AG04450 (cell line): ENCODE results near the gene OST4. TPM values are rescaled to one million over a fixed set of nuclear protein-coding genes. Genes with fewer than 3 reads are reported as not detected.

Source experiments
- CTCF ChIA-PET: fragments of 300-600, 350-600 bp; formaldehyde crosslinking; extraction: SDS; loops from one replicate; lab custom pipeline; 2022; ENCODE audit warnings: antibody characterized with exemption, inconsistent platforms; lab: Charles Lee
- POLR2A ChIA-PET: fragments of 350-600 bp; formaldehyde crosslinking; extraction: SDS; loops from one replicate; lab custom pipeline; 2021; ENCODE audit warnings: antibody characterized with exemption, inconsistent platforms; lab: Yijun Ruan, JAX
- DNase-seq: peaks from one replicate; pipeline ENCODE4 v3.0.0-alpha.2; 2011; ENCODE audit warnings: low read depth, low spot score
- H3K27ac ChIP-seq: one replicate; pipeline ENCODE4 v1.5.1; 2012; ENCODE audit warnings: low read depth, low read length, control low read depth
- H3K27me3 ChIP-seq: one replicate; pipeline ENCODE4 v1.6.0; 2012; ENCODE audit warnings: low read length; ENCODE audit not compliant: control insufficient read depth, insufficient read depth
- H3K4me3 ChIP-seq: 2 replicates; pipeline ENCODE4 v1.5.1; 2011; ENCODE audit warnings: mild to moderate bottlenecking, low read depth, low read length, control low read depth
- H3K9me3 ChIP-seq: 2 replicates; pipeline ENCODE4 v1.5.1; 2012; ENCODE audit warnings: low read length; ENCODE audit not compliant: control insufficient read depth, insufficient read depth
- CTCF ChIP-seq: IDR thresholded peaks from 2 replicates; pipeline ENCODE4 v1.5.1; 2011; ENCODE audit warnings: low read depth, low read length, control low read depth, inconsistent platforms
- polyA plus RNA-seq: library from polyadenylated mRNA; depleted of rRNA; stranded (reverse); fragments of >200 nt; gene quantifications from 2 replicates; pipeline ENCODE4 v1.2.3, GENCODE V29; 2011

Gene OST4
- polyA plus RNA-seq, 1 experiment: 679 TPM

GRCh38 chr2:27100036-27100435 lies 28.6 kb upstream of the OST4 start:
- no peak for DNase-seq
- Histone ChIP-seq H3K27ac (no peak overlapping the region), H3K27me3 (peaks cover 14% of the 10 kb centered on the region), H3K9me3 (no peaks in the 10 kb centered on the region; the same call in 1 of the 2 replicates), H3K4me3 (no peak overlapping the region)
- ChIA-PET POLR2A (interaction anchor here (0.6 to 0.7 kb wide), 2 partner anchors 40 to 245 kb away, joined by 3 read pairs; no protein-coding TSS in a partner anchor), CTCF (interaction anchor here (1.0 to 9.6 kb wide), 7 partner anchors 24 to 204 kb away, joined by 3 to 136 read pairs (median 6); partner anchors contain the start of gene ABHD1)
- TF ChIP-seq CTCF: no peak

GRCh38 chr2:27099334-27099955 lies 28.0 kb upstream of the OST4 start:
- Histone ChIP-seq H3K27me3 (peaks cover 12% of the 10 kb centered on the region), H3K4me3 (no peak overlapping the region), H3K27ac (no peak overlapping the region), H3K9me3 (no peaks in the 10 kb centered on the region; the same call in 1 of the 2 replicates)
- no peak for TF ChIP-seq CTCF
- no peak for DNase-seq
- POLR2A ChIA-PET: interaction anchor here (0.7 kb wide), 1 partner anchor 246 kb away, joined by 3 read pairs; no protein-coding TSS in a partner anchor
- CTCF ChIA-PET: interaction anchor here (1.0 to 9.6 kb wide), 8 partner anchors 25 to 205 kb away, joined by 3 to 136 read pairs (median 6); partner anchors contain the start of gene ABHD1

DNA sequence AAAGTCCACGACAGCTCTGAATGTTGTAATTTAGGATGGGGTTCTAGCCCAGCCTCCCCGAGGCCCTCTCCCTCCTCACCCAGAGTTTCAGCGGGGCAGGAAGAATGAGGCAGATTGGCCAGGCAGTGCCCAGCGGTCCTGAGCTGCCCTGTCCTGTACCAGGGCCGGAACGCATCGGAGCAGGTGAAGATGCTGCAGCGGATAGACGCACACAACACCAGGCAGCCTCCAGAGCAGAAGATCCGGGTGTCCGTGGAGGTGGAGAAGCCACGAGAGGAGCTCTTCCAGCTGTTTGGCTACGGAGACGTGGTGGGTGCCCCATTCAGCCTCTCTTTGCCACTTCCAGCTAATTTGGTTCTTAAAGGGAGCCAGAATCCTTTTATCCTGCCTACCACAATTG lies 25.9 kb upstream of the OST4 start:
- H3K9me3 ChIP-seq: no peaks in the 10 kb centered on the region; the same call in 1 of the 2 replicates
- TF ChIP-seq CTCF: no peak
- no peaks in the 10 kb centered on the region for H3K27me3 ChIP-seq
- CTCF ChIA-PET: interaction anchor here (1.0 to 9.6 kb wide), 5 partner anchors 36 to 207 kb away, joined by 3 to 136 read pairs (median 50); no protein-coding TSS in a partner anchor
- DNase-seq: no peak
- no peak overlapping the region for H3K27ac ChIP-seq
- no peak overlapping the region for H3K4me3 ChIP-seq
- POLR2A ChIA-PET: no interaction called here

DNA sequence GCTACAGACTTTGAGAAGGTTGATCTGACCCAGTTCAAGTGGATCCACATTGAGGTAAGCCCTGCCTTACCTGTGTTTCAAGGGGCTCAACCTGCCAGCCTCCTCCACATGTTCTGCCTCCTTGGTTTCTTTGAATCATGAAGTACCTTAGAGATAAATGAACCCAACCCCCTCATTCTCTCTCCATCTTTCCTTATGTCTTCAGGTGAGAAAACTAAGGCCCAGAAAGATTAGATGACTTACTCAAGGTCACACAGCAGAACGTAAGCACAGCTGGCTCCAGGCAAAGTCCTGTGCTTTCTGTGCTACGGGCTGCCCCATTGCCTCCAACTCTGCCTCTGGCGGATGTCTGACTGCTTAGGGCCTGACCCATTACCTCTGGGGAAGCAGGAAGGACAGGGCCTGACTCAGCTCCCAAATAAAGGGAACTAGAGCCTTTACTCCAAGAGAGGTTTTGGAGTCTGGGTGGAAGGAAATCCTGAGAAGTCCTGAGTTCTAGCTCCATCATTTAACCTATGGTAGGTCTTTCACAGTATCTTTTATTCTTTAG lies 25.4 kb upstream of the OST4 start:
- ChIA-PET CTCF (interaction anchor here (0.9 to 9.6 kb wide), 6 partner anchors 10 to 250 kb away, joined by 3 to 136 read pairs (median 28); partner anchors contain the start of gene KHK), POLR2A (no interaction called here)
- no peak overlapping the region for H3K27ac ChIP-seq

More for the DNA sequence above, 25.4 kb upstream of the OST4 start:
- Histone ChIP-seq H3K9me3 (no peaks in the 10 kb centered on the region; the same call in 1 of the 2 replicates), H3K4me3 (no peak overlapping the region), H3K27me3 (no peaks in the 10 kb centered on the region)
- DNase-seq: no peak
- TF ChIP-seq CTCF: no peak
